ENCODE measurements around the gene KAZN.

The KAZN gene

GRCh38 chr1:14888374-14888773 is 289.9 kb downstream of the KAZN start:
- DNase-seq (ENCODE audit: low read depth): no peak

GRCh38 chr1:14889825-14890440 is 291.4 kb downstream of the KAZN start:
- DNase-seq (ENCODE audit: low read depth): no peak

GRCh38 chr1:14891991-14892390 is 293.5 kb downstream of the KAZN start:
- DNase-seq (ENCODE audit: low read depth): no peak

DNA sequence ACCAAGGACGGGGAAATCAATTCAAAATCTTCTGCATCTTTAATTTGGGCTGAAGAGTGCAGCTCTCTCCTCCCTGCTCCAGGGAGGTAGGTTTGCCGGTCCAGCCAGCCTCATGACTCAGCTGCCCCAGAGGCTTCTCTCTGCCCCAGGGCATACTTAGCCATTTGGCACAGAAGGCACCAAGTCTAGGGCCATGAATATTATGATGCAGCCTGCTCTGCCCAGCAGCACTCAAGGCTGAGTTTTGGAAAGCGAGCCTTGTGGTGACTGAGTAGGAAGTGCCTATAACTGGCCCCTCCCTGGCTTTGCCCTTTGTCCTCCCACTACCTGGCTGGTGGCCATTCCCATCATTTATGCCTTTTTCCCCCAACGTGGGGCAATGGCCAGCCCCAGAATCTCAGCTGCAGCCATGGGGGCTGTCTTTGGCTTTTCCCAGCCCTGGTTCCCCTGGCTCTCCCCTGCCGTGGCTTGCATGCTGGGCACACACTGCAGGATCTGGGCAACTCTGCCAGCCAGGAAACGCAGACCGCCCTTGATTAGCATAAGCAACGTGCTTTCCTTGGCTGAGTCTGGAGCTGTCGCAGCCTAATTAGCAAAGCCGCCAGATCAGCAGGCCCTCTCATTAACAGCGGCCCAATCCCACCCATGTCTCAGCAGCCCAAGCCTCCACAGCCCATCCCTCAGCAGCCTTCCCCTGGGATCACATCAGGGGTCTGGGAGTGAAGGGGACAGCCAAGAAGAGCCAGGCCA is 296.5 kb downstream of the KAZN start:
- DNase-seq (ENCODE audit: low read depth): peak; percentile 16

DNA sequence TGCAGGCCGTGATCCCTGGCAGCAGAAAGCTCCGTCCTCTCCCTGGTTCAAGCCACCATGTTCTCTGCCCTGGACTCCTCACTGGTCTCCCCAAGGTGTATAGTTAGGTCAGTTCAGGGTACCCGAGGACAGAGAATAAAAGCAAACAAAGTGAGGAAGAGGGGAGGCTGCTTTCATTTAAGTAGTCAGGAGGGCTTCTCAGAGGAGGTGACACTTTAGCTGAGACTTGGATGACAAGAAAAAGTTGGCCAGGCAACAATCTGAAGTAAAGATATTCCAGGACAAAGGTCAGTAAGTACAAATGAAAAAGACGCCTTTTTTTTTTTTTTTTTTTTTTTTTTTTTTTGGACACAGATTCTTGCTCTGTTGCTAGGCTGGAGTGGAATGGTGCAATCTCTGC is 297.2 kb downstream of the KAZN start:
- DNase-seq (ENCODE audit: low read depth): no peak

- peak; percentile 30 for DNase-seq (ENCODE audit: low read depth)
Observed at GRCh38 chr1:14896381-14897079, 298.0 kb downstream of the KAZN start.

- no peak for DNase-seq (ENCODE audit: low read depth)
Observed at GRCh38 chr1:14897080-14897449, 298.6 kb downstream of the KAZN start.

GRCh38 chr1:14897547-14897946 is 299.1 kb downstream of the KAZN start:
- no peak for DNase-seq (ENCODE audit: low read depth)

DNA sequence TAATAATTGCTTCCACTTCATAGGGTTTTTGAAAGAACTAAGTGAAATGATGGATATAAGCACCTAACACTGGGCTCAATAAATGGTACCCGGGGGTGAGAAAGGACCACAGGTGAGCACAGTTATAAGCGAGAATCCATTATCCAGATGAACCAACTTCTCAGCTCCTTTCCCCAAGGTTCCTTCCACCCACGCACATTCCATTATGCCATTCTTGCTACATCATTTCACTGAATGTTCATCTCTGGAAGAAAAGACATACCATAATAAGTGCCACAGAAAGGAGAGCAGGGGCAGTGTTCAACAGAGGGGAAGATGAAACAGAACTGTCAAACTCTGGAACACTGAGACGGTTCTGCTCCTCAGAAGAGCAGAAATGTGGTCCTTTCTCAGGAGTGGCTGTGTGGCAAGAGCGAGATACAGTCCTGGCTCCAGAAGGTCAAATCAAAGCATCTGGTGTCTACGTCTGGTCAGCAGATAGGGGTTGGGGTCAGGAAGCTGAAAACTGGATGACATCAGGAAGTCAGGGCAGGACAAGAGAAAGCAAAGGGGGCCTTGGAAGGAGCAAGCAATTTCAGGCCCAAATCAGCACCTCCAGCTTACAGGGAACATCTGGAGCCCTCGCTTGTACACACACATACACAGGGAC is 299.6 kb downstream of the KAZN start:
- no peak for DNase-seq (ENCODE audit: low read depth)

DNA sequence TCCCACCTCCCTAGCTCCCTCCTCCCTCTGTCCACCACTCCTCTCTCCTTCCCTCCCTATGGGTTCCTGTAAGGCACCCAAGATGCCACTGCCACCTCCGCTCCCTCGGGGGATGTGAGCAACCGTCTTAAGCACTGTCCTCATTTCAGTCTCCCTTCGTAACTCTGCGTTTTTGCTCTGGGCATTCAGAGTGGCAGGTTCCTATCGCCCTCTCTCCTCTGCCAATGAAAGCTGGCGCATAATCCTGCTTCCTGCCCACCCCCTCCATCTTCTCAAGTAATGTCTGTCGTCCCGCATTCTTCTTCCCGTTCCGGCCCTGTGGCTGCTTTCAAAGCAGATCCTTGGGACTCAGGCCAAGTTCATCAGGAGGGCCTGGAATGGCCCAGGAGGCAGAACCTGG is 301.2 kb downstream of the KAZN start:
- DNase-seq (ENCODE audit: low read depth): no peak

- no peak for DNase-seq (ENCODE audit: low read depth)
Observed at GRCh38 chr1:14901371-14901954, 303.0 kb downstream of the KAZN start.

- no peak for DNase-seq (ENCODE audit: low read depth)
Observed at GRCh38 chr1:14903922-14904321, 305.4 kb downstream of the KAZN start.

DNA sequence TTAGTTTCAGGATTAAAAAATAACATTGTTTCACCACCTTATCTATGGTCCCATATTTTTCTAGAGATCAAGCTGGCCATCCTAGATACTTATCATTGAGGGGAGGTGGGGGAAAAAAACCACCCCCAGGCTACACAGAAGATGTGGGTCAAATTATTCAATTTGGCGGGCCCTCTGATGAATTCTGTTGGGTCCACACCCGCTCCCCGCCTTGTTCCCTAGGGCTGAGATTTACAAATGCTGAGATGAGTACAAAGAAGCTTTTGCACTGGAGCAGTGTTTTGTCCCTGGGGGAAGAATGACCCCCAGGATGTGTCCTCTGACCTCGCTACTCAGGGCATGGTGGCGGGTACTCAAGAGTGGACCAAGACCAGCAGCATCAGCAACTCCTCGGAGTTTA is 308.2 kb downstream of the KAZN start:
- no peak for DNase-seq (ENCODE audit: low read depth)

DNA sequence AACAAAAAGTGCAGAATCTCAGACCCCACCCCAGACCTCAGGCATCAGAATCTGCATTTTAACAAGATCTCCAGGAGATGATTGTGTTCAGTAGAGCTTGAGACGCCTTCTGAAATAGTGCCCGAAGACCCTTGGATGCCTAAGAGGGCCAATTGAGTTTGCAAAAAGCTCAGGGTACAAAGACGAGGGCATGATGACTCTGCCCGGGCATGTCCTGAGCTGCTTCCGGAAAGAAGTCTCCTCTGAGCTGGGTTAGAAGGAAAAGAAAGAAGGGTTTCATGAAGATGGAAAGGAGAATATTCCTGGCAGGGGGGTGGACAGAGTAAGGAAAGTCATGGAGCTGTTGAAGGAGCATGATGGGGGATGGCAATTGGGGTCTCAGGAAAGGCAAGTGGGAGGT is 308.9 kb downstream of the KAZN start:
- no peak for DNase-seq (ENCODE audit: low read depth)

GRCh38 chr1:14909273-14909672 is 310.8 kb downstream of the KAZN start:
- no peak for DNase-seq (ENCODE audit: low read depth)

- DNase-seq (ENCODE audit: low read depth): no peak
Observed at GRCh38 chr1:14909920-14910460, 311.5 kb downstream of the KAZN start.

- no peak for DNase-seq (ENCODE audit: low read depth)
Observed at GRCh38 chr1:14910984-14911721, 312.7 kb downstream of the KAZN start.

- DNase-seq (ENCODE audit: low read depth): no peak
Observed at GRCh38 chr1:14912839-14913481, 314.5 kb downstream of the KAZN start.

DNA sequence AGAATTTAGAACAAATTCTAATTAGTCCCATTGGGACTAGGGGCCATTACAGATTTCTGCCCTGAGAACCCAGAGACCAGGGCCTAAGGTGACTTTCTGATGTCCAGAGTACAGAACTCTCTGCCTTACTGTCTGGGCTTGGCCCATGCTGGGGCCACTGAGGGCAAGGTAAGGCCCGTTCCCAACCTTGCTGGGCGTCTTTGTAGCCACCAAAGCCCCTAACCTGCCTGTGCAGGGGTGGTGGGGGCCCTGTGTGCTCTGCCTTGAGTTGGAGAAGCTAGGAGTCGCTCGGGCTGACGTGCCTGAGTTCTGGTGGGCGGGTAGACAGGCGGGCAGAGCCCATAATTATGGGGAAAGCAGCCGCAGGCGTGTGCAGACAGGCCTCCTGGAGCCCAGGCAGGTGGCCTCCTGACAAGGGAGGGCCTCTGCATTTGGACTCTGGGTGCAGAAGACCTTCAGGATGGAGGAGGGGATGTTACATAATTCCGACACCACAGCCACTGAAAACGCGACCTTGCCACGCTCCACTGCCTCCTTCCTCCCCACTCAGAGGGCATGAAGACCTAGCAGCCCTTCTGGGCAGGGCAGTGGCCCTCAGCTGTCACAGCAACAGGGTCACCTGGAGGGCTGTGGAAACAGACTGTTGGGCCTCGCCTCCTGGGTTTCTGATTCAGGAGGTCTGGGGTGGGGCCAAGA is 315.1 kb downstream of the KAZN start:
- DNase-seq (ENCODE audit: low read depth): no peak

GRCh38 chr1:14914351-14914988 is 316.0 kb downstream of the KAZN start:
- DNase-seq (ENCODE audit: low read depth): no peak
